Measurements from ENCODE around the gene TIPARP.

DNA sequence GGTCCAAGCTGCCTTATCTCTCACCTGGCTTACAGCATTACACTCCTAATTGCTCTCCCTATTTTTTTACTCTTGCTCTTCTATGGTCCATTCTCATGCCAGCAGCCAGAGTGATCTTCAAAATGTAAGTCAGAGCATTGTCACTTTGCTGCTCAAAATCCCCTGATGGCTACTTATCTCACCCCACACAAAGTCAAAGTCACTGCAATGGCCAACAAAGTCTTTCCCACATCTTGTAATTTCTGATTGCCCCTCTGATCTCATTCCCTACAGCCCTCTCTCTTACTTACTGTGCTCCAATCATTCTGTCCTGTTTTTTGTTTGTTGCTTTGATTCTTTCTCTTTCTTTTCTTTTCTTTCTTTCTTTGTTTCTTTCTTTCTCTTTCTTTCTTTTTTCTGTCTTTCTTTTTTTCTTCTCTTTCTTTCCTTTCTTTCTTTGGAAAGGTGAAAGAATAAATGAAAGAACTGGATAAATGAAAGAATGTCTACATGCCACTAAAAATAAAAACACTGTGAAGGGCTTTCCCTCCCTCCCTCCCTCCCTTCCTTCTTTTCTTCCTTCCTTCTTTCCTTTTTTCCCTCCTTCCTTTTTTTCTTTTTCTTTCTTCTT lies 34.9 kb upstream of the TIPARP start:
- TF ChIP-seq CTCF (IDR thresholded peaks at IDR 0.05) (no peak), POLR2A (IDR thresholded peaks at IDR 0.05) (no peak)

All from right lobe of liver (tissue), 4 donors.